ENCODE measurements around the gene NTSR1. TPM values are rescaled to one million over a fixed set of nuclear protein-coding genes. Genes with fewer than 3 reads are reported as not detected.

NTSR1 gene
- total RNA-seq, 3 donors from 2014 or later (not counting 1 experiment from before 2014, with no cell fraction given): 0.11 to 0.45 TPM; not detected in 1

- no peaks in the 10 kb centered on the region for H3K9me3 Mint-ChIP-seq
- H3K36me3 Mint-ChIP-seq: no peaks in the 10 kb centered on the region
- Histone ChIP-seq H3K4me1 (ENCODE audit: control insufficient read depth, insufficient read depth, low read length) (peaks cover 15% of the 10 kb centered on the region), H3K27me3 (ENCODE audit: control insufficient read depth, insufficient read depth, low read length) (peaks cover 3% of the 10 kb centered on the region), H3K4me3 (ENCODE audit: low read length) (no peak overlapping the region), H3K36me3 (ENCODE audit: control insufficient read depth, insufficient read depth, low read length) (no peaks in the 10 kb centered on the region), H3K9me3 (ENCODE audit: control insufficient read depth, insufficient read depth, low read length) (no peaks in the 10 kb centered on the region), H3K27ac (ENCODE audit: low read length) (no peak overlapping the region)
- peak in 1 of 3 donors; percentile 22 for ATAC-seq
- intact Hi-C loops (cut with micrococcal nuclease): no loop called here
- H3K4me1 Mint-ChIP-seq: peaks cover 0 to 25% of the 10 kb centered on the region in 2 donors
- no peak for DNase-seq
- TF ChIP-seq, protein P1, sequence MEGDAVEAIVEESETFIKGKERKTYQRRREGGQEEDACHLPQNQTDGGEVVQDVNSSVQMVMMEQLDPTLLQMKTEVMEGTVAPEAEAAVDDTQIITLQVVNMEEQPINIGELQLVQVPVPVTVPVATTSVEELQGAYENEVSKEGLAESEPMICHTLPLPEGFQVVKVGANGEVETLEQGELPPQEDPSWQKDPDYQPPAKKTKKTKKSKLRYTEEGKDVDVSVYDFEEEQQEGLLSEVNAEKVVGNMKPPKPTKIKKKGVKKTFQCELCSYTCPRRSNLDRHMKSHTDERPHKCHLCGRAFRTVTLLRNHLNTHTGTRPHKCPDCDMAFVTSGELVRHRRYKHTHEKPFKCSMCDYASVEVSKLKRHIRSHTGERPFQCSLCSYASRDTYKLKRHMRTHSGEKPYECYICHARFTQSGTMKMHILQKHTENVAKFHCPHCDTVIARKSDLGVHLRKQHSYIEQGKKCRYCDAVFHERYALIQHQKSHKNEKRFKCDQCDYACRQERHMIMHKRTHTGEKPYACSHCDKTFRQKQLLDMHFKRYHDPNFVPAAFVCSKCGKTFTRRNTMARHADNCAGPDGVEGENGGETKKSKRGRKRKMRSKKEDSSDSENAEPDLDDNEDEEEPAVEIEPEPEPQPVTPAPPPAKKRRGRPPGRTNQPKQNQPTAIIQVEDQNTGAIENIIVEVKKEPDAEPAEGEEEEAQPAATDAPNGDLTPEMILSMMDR (IDR thresholded peaks at IDR 0.05): no peak
- H3K27ac Mint-ChIP-seq: no peak overlapping the region
- 91% methylated on average over 30 of the region's 32 CpGs for WGBS (ENCODE audit: insufficient coverage)
- no peaks in the 10 kb centered on the region for H3K27me3 Mint-ChIP-seq (ENCODE audit: low read depth in 2 of 2)
- H3K4me3 Mint-ChIP-seq: no peak overlapping the region
Measured at GRCh38 chr20:62695448-62696414, 12.9 kb upstream of the NTSR1 start.

GRCh38 chr20:62696434-62696957 is 12.1 kb upstream of the NTSR1 start:
- Histone ChIP-seq H3K27me3 (ENCODE audit: control insufficient read depth, insufficient read depth, low read length) (peaks cover 3% of the 10 kb centered on the region), H3K36me3 (ENCODE audit: control insufficient read depth, insufficient read depth, low read length) (no peaks in the 10 kb centered on the region), H3K4me1 (ENCODE audit: control insufficient read depth, insufficient read depth, low read length) (peaks cover 15% of the 10 kb centered on the region), H3K4me3 (ENCODE audit: low read length) (no peak overlapping the region), H3K27ac (ENCODE audit: low read length) (no peak overlapping the region), H3K9me3 (ENCODE audit: control insufficient read depth, insufficient read depth, low read length) (no peaks in the 10 kb centered on the region)
- Mint-ChIP-seq H3K27me3 (ENCODE audit: low read depth in 2 of 2) (no peaks in the 10 kb centered on the region), H3K4me1 (peaks cover 0 to 25% of the 10 kb centered on the region in 2 donors), H3K9me3 (no peaks in the 10 kb centered on the region), H3K27ac (no peak overlapping the region), H3K36me3 (no peaks in the 10 kb centered on the region), H3K4me3 (no peak overlapping the region)
- ATAC-seq (peak in 1 of 3 donors; percentile 52), DNase-seq (peak in 1 of 2 donors; percentile 15)
- intact Hi-C loops (cut with micrococcal nuclease): no loop called here
- TF ChIP-seq, protein P1 (IDR thresholded peaks at IDR 0.05): no peak
- 73% methylated on average over 12 of the region's 16 CpGs for WGBS (ENCODE audit: insufficient coverage)

DNA sequence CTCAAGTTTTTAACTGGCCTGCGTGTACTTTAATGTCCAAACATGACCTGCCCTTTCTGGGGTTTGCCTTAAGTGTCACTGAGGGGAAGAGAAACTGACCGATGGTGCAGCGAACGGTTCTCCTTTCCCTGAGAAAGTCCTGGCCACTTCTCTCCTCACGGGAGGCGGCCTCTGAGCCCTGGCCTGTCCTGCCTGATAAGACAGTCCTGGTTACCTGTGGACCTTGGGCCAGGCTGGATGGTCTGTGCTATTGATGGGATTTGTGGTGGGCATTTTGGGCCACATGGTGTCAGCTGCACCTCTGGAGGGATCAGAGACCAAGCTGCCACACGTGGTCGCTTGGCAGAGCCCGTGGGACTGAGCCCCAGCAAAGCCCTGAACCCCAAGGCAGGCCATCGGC is 11.6 kb upstream of the NTSR1 start:
- no peak overlapping the region for H3K4me3 Mint-ChIP-seq
- ATAC-seq: no peak
- TF ChIP-seq, protein P1 (IDR thresholded peaks at IDR 0.05): no peak
- no peaks in the 10 kb centered on the region for H3K9me3 Mint-ChIP-seq
- Histone ChIP-seq H3K27ac (ENCODE audit: low read length) (no peak overlapping the region), H3K36me3 (ENCODE audit: control insufficient read depth, insufficient read depth, low read length) (no peaks in the 10 kb centered on the region), H3K4me3 (ENCODE audit: low read length) (no peak overlapping the region), H3K4me1 (ENCODE audit: control insufficient read depth, insufficient read depth, low read length) (peaks cover 15% of the 10 kb centered on the region), H3K27me3 (ENCODE audit: control insufficient read depth, insufficient read depth, low read length) (peaks cover under 1% of the 10 kb centered on the region), H3K9me3 (ENCODE audit: control insufficient read depth, insufficient read depth, low read length) (no peaks in the 10 kb centered on the region)
- no peaks in the 10 kb centered on the region for H3K27me3 Mint-ChIP-seq (ENCODE audit: low read depth in 2 of 2)
- intact Hi-C loops (cut with micrococcal nuclease): no loop called here
- 82% methylated on average over 10 of the region's 10 CpGs for WGBS (ENCODE audit: insufficient coverage)
- H3K27ac Mint-ChIP-seq: no peak overlapping the region
- H3K4me1 Mint-ChIP-seq: peaks cover 0 to 25% of the 10 kb centered on the region in 2 donors
- DNase-seq: no peak
- no peaks in the 10 kb centered on the region for H3K36me3 Mint-ChIP-seq

Data from natural killer cell (primary cell).